ENCODE measurements around the gene THAP3.

THAP3 gene

GRCh38 chr1:6613361-6614018, 11.2 kb upstream of the THAP3 start, which contains the start of gene PHF13:
Gene PHF13 (plus strand): TSS chr1:6613731. CDS start chr1:6614067, 336 bp downstream.
- DNase-seq (ENCODE audit: insufficient read length, low spot score), result peak; percentile 95
- no peak for TF ChIP-seq POLR2A (IDR thresholded peaks at IDR 0.05; ENCODE audit: low read depth, low read length)
- peak; percentile 41 for FAIRE-seq

- FAIRE-seq (no peak), DNase-seq (ENCODE audit: insufficient read length, low spot score) (no peak)
- no peak for TF ChIP-seq POLR2A (IDR thresholded peaks at IDR 0.05; ENCODE audit: low read depth, low read length)
These were observed 10.4 kb upstream of the THAP3 start for GRCh38 chr1:6614019-6614928.

- FAIRE-seq, result no peak
- no peak for TF ChIP-seq POLR2A (IDR thresholded peaks at IDR 0.05; ENCODE audit: low read depth, low read length)
- DNase-seq (ENCODE audit: insufficient read length, low spot score), result no peak
These were observed 9.5 kb upstream of the THAP3 start for GRCh38 chr1:6614929-6615785.

GRCh38 chr1:6619045-6619444, 5.6 kb upstream of the THAP3 start:
- no peak for TF ChIP-seq POLR2A (IDR thresholded peaks at IDR 0.05; ENCODE audit: low read depth, low read length)
- no peak for DNase-seq (ENCODE audit: insufficient read length, low spot score)
- no peak for FAIRE-seq

- DNase-seq (ENCODE audit: insufficient read length, low spot score), result no peak
- FAIRE-seq, result no peak
- TF ChIP-seq POLR2A (IDR thresholded peaks at IDR 0.05; ENCODE audit: low read depth, low read length), result no peak
These were observed 3.0 kb upstream of the THAP3 start for GRCh38 chr1:6621429-6622391.

- no peak for TF ChIP-seq POLR2A (IDR thresholded peaks at IDR 0.05; ENCODE audit: low read depth, low read length)
- no peak for FAIRE-seq
- no peak for DNase-seq (ENCODE audit: insufficient read length, low spot score)
These were observed 2.1 kb upstream of the THAP3 start for GRCh38 chr1:6622396-6623152.

- DNase-seq (ENCODE audit: insufficient read length, low spot score), result no peak
- TF ChIP-seq POLR2A (IDR thresholded peaks at IDR 0.05; ENCODE audit: low read depth, low read length), result no peak
- no peak for FAIRE-seq
These were observed 1.3 kb upstream of the THAP3 start for GRCh38 chr1:6623269-6623965.

GRCh38 chr1:6625584-6626149, 999 bp downstream of the THAP3 start:
- TF ChIP-seq POLR2A (IDR thresholded peaks at IDR 0.05; ENCODE audit: low read depth, low read length), result no peak
- DNase-seq (ENCODE audit: insufficient read length, low spot score), result no peak
- no peak for FAIRE-seq

GRCh38 chr1:6627031-6627430, 2.4 kb downstream of the THAP3 start:
- DNase-seq (ENCODE audit: insufficient read length, low spot score), result no peak

GRCh38 chr1:6627841-6628545, 3.3 kb downstream of the THAP3 start:
- no peak for TF ChIP-seq POLR2A (IDR thresholded peaks at IDR 0.05; ENCODE audit: low read depth, low read length)
- FAIRE-seq (no peak), DNase-seq (ENCODE audit: insufficient read length, low spot score) (no peak)

More at GRCh38 chr1:6627031-6627430, 2.4 kb downstream of the THAP3 start:
- no peak for TF ChIP-seq POLR2A (IDR thresholded peaks at IDR 0.05; ENCODE audit: low read depth, low read length)
- FAIRE-seq, result no peak
